Fibroblast of upper back skin (primary cell): ENCODE results near the gene GAS7.
A peak's percentile ranks its signal among the peaks of the same experiment; 100 is the strongest.

Experiments used
- DNase-seq: peaks from one replicate; pipeline ENCODE4 v3.0.0-alpha.2; 2013

The GAS7 gene

DNA sequence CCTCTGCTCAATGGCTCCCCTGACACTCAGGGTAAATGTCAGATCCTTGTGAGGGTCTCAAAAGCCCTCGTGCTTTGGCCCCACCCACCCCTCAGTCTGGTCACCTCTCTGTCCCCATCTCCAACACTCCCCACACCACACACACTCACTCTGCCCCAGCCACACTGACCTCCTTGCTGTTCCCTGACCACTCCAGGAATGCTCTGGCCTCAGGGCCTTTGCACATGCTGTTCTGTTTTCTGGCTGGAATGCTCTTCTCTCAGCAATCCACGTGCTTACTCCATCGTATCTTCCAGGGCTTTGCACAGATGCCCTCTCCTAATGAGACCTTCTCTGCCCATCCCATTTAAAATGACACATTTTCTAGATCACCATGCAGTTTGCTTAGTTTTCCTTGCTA lies 28.2 kb downstream of the GAS7 start:
- no peak for DNase-seq

DNA sequence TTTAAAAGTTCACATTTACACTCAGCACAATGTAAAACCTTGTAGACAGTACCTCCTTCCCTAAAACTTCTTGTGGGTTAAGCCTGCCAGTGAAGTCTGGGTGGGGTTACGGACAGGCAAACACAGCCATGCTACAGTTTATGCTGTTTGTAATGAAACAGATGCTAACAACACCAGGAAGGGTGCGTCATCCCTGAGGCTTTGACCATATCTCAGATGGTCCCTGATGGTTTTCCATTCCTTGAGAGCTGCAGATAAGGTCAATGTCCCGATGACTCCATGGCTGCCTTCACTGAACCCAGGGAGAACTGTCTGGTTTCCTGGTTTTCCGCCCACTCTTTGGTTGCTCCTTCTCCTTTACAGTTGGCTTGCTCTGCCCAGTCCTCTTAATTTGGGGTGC lies 29.1 kb downstream of the GAS7 start:
- DNase-seq: no peak

DNA sequence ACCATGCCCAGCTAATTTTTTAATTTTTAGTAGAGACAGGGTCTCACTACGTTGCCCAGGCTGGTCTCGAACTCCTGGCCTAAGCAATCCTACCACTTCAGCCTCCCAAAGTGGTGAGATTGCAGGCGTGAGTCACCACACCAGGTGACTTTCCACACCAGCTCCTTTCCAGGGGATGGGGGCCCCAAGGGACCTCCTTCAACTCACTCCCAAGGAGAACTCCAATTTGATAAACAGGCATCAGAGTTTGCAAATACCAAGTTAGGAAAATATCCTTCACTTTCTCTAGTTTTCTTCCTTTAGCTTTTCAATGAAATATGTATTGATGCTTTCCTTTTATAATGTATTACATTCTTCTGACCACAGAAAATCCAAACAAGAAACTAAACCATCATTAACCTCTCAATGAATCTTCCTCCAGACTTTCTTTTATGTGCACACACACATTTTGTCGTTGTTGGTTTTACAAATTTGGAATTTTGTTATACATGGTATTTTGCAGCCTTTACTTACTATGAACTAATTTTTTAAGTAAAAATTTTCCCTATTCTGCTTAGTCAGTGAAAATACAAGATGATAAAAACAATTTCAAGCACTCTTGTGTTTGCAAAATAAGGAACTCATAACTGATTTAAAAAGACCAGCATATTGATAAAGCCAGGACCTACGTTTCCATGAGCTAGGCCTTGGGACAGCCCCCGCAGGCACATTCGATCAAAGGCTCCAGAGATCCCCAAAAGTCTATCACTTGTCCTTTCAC lies 32.0 kb downstream of the GAS7 start:
- DNase-seq: peak; percentile 66

DNA sequence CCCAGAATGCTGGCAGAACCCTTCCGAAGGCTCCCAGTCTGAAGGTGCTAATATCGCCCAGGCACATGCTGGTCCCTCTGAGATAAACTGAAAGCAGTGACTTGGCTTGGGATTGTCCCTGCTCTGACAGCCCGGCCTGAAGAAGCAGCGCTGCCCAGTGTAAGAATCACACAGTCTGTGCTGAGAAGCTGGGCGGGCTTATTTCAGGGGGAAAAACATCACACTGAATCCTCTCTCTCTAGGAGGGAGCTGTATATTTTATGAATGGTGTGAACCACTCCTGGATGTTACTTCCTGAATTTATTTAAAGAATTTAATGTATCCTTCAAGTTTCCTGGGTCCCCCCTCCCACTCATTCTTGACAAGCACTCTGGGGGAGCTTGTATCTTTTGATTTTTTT lies 36.3 kb downstream of the GAS7 start:
- DNase-seq: no peak

DNA sequence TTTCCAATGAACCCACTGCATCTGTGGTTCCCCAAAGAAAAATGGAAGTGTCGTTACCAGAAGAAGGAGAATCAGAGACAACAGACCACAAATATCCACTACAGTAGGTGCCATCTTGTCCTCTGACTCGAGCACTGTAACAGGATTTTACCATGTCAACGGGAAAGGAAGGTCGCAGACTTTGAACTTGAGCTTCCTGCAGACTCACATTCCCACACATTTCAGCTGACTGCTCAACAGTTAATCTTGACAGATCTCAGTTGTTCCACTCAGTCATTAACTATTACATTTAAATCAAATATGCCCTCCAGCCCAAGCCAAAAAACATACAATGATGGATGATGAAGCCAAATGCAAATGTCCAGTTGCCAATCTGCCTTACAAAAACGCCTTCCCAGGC lies 37.0 kb downstream of the GAS7 start:
- no peak for DNase-seq

DNA sequence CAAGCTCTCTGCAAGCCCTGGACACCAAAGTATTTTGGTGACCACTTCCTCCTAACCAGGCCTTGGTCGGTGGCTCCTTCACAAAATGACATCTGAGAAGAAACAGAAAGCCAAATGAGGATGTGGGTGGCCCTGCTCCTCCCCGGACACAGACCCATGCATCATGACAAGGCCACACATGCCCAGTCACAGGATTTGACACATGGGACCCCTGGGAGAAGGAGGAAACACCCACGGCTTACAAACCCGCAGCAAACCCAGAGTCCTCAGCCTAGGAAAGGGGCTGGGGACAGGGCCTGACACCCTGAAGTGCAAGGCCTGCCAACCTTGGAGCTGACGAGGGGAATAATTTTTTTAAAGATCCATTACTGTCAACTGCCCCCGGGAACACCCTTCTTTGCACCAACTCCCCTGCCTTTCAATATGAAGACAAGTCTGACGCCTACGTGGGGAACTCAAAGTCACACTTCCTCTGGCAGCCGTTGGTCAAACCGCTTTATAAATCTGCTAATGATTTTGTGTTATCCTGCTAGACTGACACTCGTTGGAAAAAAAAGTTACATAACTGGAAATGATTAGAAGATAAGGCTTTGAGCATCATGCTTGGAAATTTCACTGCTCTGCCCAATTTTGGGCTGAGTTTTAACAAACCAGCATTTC lies 41.3 kb downstream of the GAS7 start:
- DNase-seq: no peak

DNA sequence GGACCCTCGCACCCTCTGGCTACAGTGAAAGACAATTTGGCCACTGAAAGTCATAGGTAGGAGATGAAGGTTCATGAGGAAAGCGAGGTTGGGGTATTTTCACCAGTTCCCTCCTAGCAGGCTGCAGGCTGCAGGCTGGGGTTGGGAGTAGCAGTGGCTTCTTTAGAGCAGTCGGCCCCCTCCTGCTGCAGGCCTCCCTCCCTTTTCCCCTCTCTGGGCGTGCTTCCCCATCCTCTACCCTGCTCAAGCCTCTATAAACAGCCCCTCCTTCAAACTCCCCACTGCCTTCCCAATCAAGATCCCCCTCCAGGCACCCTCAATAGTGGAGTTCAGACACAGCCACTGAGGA lies 41.8 kb downstream of the GAS7 start:
- no peak for DNase-seq

DNA sequence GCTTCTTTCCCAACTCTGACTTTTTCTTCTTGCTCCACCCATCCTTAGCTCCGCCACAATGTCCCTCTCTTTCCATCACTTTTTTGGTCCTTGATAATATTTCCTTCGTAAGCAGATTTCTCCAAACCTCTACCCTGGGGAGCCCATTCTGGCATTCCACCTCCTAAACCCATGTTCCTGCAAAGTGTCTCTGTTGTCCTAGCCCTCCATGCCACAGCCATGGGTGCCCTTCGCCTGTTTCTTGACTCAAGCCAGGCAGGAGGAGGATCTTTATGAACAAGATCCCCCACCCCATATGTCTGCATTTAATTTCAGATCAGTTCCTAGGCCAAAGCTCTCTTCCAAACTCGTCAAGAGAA lies 42.4 kb downstream of the GAS7 start:
- DNase-seq: no peak

DNA sequence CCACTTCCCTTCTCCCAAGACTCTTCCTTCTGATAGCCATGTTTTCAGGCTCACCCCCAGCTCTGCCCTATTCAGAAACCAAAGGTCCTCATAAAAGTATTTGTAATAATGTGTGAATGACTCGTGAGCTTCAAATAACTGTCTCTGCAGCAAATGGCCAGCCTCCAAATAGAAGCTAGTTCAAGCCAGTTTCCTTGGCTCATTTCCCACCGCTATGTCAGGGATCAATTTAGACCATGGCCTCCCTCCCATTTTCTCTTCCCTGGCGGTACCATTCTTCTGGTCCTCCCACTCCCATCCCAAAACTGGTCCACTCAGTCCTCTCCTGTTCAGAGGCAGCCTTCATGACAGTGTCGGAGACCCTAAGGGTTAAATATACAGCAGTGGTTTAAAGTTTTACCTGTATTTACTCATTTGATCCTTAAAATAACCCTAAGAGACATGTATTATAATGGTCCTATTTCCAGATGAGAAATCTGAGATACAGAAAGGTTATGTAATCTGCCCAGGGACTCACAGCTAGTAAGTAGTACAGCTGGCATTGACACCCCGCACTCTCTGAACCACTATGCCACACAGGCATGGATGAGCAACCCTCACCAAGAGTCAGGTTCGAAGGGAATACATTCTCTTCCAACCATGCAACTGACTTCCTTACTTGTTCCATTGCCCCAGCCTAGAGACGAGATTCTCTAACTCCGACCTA lies 42.9 kb downstream of the GAS7 start:
- DNase-seq: peak; percentile 83

DNA sequence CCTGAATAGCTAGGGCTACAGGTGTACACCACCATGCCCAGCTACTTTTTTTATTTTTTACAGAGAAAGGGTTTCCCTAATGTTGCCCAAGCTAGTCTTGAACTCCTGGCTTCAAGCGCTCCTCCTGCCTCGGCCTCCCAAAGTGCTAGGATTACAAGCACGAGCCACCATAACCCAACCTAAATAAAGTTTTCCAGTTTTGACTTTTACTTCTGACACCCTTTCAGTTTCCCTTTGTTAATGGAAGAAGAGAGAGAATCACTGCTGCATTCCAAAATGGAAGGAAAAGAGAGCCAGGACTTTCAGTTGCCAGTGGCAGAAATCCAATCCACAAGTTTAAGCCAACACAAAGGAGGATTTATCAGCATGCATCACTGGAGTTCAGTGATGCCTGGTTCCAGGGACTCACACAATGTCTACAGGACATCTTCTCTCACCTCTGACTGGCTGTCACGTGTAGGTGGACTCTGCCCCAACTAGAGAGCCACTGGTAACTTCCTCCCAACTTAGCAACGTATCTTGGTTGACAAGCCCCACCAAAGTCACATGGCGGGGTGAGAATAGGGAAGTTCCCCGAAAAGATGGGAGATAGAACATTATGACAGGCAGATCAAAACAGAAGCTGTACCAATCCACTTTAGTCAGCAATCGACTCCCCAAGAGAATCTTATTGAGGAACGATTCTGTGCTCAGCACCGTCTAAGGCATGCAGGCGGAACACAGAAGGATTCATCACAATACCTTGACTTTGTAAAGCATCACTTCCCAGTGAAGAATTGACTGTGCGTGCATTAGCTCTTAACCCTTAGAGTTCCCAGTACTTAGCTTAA lies 46.5 kb downstream of the GAS7 start:
- no peak for DNase-seq

DNA sequence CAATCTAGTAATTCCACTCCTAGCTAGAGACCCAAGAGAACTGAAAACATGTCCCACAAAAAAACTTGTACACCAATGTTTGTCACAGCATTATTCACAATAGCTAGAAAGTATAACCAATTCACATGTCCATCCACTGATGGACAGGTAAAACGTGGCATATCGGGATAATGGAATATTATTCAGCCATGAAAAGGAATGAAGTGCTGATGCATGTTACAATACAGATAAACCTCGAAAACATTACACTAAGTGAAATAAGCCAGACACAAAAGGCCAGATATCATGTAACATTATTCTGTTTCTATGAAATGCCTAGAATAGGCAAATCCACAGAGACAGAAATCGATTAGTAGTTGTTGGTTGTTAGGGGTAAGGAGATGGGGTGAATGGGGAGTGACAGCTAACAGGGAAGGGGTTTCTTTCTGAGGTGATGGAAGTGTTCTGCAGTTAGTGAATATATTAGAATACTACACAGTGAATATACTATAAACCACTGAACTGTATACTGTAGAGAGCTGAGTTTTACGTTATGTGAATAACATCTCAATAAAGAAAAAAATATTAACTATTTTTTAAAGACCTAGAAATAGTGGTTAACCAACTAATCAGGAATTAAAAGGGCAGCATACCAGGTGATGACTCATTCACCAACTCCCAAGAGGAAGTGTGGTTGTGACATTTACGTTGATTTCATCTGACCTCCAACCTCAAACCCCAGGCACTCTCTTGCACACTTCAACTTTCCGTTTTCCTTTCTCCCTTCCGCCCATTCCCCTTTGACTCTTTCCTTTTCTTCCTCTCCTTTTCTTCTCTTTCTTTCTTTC lies 48.6 kb downstream of the GAS7 start:
- DNase-seq: peak; percentile 84

DNA sequence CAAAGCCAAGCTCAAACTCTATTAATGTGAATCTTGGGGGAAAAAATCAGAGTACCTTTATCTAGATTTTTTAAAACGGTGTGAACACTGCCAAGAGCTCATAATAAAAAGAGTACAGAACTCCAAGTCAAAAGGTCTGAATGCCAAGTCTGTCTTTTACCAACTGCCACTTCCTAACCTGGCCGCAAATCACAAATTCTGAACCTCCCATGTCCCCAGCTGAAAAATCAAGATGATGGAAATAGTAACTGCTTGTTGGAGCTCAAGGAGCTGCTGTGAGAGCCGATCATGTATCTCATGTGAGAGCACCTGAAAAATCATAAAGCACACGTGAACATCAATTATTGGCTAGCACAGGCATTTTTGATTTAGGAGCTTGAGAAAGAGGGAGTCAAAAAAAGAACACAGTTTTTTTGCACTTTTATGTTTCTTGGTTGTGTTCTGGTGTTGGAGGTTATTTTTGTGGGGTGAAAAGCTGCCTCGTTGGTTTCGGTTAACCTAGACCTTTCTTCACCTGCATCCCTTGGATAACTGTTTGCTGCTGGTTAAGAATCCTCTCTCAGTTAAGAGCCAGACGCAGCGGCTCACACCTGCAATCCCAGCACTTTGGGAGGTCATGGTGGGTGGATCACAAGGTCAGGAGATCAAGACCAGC lies 50.5 kb downstream of the GAS7 start:
- no peak for DNase-seq

DNA sequence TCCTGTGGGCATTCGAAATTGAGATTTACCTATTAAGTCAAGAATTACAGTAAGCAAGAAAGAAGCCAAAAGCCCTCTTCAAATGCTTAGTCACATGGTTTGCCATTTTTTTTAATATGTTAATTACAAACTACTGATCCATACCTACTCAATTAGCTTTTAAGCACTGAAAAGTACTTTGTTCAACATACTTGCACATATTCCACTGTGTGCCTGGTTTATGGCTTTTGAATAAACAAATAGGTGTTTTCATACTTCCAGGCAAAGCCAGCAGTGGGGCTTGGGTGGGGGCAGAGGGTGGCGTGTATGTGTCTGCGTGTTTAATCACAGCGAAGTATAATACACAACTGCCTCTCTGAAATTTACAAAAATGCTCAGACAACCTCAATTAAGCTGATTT lies 51.4 kb downstream of the GAS7 start:
- no peak for DNase-seq

DNA sequence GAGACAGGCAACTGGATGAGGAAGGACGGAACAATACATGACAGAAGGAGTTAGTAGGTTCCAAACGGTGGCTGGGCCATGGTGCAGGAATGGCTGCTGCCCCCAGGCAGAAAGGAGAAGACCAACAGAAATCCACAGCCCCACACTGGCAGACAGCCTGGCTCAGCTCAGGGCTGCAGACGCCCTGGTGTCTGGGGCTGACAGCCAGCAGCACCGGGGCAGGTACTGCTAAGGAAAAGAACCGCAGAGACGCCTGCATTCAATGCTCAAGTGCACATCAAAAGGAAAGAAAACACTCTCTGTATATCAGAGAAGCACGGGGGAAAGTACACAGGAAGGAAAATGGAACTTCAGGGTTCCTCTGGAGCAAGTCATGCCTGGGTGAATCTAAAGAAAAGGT lies 53.4 kb downstream of the GAS7 start:
- DNase-seq: no peak

DNA sequence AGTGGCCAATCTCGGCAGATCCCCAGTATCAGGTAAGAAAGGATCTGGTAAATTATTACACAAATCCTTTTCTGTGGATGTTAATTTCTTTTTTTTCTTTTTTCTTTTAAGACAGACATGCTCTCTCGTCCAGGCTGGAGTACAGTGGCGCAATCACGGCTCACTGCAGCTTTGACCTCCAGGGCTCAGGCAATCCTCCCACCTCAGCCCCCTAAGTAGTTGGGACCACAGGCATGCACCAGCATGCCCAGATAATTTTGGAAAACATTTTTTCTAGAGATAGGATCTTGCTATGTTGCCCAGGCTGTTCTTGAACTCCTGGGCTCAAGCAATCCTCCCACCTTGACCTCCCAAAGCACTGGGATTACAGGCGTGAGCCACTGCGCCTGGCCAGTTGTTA lies 54.0 kb downstream of the GAS7 start:
- no peak for DNase-seq

DNA sequence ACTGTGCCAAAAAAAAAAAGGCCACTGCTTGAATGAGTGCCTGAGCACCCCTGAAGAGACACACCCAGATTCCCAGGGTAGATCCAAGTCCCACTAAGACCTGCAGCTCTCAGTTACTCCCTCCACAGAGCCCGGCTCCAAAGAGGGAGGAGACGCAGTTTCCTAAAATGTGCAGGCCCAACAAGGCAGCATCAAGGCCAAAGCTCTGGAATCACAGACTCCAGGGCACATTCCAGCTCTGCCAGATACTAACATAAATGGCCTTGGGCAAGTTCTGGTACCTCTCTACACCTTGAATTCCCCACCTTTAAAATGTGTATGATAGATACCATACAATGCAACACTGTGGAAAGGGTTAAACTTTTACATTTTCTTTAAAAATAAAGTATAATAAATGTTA lies 57.0 kb downstream of the GAS7 start:
- DNase-seq: no peak

DNA sequence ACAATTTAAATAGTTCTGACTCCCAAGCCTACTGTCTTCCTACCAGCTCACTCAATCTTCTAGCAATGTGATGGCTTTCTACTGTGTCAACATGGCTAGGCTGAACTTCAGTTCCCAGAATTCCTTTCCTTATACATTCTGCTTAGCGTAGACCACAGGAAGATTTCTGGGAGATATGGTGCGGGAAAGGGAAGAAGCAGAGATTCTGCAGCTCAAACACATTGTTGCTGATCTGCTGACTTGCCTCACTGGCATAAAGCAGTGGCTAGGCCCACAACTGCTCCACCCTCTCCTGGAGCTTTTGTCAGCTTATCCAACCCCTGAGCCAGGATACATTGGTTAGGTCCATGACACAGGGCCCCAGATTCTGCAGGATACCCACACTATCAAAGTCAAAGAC lies 58.8 kb downstream of the GAS7 start:
- no peak for DNase-seq

DNA sequence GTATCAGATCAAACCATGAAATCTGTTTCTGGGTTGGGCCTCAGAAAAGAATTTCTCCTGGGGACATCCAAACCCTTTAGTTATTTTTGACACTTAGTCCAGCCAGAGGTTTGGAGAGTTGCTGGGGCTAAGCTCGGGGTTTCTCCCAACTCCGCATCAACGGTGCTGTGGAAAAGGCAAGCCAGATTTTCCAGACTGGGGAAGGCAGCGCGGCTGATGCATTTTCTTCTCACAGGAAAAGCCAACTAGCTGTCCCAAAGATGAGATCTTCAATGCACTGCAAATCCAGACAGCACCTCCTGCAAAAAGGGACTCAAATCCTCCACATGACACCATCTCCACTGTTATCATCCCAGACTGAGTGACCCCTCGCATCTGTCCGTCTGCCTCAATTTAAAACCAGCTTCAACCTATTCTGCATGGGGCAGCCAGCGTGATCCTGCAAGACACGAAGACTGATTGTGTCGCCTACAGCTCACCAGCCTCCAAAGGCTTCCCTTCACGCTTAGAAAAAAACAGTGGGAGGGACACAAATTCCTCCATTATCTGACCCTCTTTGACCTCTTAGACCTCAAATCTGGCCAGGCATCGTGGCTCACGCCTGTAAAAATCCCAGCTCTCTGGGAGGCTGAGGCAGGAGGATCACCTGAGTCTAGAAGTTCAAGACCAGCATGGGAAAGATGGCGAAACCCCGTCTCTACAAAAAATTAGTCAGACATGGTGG lies 62.0 kb downstream of the GAS7 start:
- DNase-seq: no peak

DNA sequence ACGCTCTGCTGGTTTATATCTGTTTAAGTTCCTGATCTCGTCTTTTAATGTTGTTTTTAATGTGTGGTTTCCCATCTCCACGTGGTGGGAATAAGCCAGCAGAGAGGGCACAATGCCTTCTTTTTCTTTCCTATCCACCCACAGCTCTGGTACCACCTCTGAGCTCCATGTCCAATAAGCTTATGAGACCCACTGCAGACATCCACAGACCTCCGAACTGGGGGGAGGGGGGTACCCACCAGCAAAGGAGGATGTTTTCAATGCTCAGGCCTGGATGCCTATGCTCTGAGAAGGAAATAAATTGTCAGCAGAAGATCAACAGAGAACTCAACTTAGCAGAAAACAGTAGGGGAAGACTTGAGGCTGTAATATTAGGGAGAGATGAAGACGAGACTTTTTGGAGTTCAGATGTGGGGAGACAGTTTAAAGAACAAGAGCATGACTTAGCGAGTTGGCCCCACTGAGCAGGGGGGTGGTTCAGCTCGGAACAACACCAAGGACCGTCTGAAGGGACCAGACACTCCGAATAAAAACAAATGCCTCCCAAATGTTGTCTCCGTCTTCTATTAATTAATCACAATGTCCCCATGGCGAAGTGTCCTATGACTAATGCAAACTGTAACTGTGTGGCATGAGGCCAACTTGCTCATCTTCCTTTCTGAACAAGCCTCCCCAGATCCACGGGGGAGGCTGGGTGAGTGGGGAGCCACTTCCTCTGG lies 62.7 kb downstream of the GAS7 start:
- DNase-seq: peak; percentile 76

DNA sequence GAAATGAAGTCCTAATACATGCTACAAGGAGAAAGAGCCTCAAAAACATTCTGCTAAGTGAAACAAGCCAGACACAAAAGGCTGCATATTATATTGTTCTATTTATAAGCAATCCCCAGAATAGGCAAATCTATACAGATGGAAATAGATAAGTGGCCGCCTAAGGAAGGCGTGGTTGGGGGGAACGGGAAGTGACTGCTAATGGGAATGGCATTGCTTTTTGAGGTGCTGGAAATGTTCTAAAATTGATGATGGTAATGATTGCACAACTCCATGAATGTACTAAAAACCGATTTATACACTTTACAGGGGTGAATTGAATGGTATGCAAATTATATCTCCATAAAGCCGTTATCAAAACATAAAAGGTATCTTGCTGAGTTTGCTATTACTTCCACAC lies 67.7 kb downstream of the GAS7 start:
- peak; percentile 59 for DNase-seq

DNA sequence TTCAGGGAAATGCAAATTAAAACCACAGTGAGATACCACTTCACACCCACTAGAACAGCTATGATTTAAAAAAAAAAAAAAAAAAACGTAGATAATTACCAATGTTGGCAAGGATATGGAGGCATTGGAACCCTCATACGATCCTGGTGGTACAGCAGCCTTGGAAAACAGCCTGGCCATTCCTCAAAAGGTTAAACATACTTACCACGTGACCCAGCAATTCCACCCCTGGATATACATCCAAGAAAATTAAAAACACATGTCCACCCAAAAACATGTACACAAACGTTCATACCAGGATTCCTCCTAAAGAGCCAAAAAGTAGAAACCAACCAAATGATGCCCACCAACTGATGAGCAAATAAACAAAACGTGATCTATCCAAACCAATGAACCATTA lies 68.1 kb downstream of the GAS7 start:
- peak; percentile 79 for DNase-seq
